Measurements from ENCODE around the gene DAD1. TPM values are rescaled to one million over a fixed set of nuclear protein-coding genes. Genes with fewer than 3 reads are reported as not detected.

Gene DAD1
- total RNA-seq, 1 experiment from 2014 or later, result 258 TPM

- BruUV-seq (replicated peaks), result no TSS peak
- no peak overlapping the region for H3K27ac ChIP-seq (ENCODE audit: low read length)
- no peaks in the 10 kb centered on the region for H3K9me2 ChIP-seq (replicated peaks; ENCODE audit: low read length)
- no peaks in the 10 kb centered on the region for H3K27me3 ChIP-seq (ENCODE audit: low read length)
- peak overlapping the region; percentile 87 for H3K4me2 ChIP-seq (ENCODE audit: low read length)
- H3K36me3 ChIP-seq (ENCODE audit: low read depth, low read length), result no peaks in the 10 kb centered on the region
- POLR2A ChIA-PET (ENCODE audit: unreplicated experiment), result interaction anchor here (1.9 kb wide), 1 partner anchor 8 kb away, joined by 18 read pairs; the partner anchor contains the start of gene DAD1
- intact Hi-C loops (cut with micrococcal nuclease), result loop anchor here (2.0 kb wide), 2 partner anchors 27 to 55 kb away; no protein-coding TSS in a partner anchor
- H3K79me2 ChIP-seq (ENCODE audit: low read length), result peaks cover 16% of the 10 kb centered on the region
- H3K9ac ChIP-seq (ENCODE audit: low read length), result peak overlapping the region; percentile 73
- H2AFZ ChIP-seq (ENCODE audit: low read length), result peak overlapping the region; percentile 97
- CTCF ChIA-PET, result no interaction called here
- TF ChIP-seq, protein P1, sequence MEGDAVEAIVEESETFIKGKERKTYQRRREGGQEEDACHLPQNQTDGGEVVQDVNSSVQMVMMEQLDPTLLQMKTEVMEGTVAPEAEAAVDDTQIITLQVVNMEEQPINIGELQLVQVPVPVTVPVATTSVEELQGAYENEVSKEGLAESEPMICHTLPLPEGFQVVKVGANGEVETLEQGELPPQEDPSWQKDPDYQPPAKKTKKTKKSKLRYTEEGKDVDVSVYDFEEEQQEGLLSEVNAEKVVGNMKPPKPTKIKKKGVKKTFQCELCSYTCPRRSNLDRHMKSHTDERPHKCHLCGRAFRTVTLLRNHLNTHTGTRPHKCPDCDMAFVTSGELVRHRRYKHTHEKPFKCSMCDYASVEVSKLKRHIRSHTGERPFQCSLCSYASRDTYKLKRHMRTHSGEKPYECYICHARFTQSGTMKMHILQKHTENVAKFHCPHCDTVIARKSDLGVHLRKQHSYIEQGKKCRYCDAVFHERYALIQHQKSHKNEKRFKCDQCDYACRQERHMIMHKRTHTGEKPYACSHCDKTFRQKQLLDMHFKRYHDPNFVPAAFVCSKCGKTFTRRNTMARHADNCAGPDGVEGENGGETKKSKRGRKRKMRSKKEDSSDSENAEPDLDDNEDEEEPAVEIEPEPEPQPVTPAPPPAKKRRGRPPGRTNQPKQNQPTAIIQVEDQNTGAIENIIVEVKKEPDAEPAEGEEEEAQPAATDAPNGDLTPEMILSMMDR (conservative IDR thresholded peaks at IDR 0.05; ENCODE audit: low read depth, low read length), result no peak
- no peak for TF ChIP-seq EZH2phosphoT487 (IDR thresholded peaks at IDR 0.05; ENCODE audit: borderline replicate concordance, low read length)
- no peak for TF ChIP-seq EZH2 (IDR thresholded peaks at IDR 0.05; ENCODE audit: low read length, unreplicated experiment)
- no peak for DNase-seq
- peak overlapping the region; percentile 89 for H3K4me3 ChIP-seq (ENCODE audit: low read length)
- peaks cover 5% of the 10 kb centered on the region for H3F3A ChIP-seq (ENCODE audit: low read length, unreplicated experiment)
- H3K4me1 ChIP-seq (ENCODE audit: insufficient read depth, low read length), result peaks cover 44% of the 10 kb centered on the region
- H4K20me1 ChIP-seq (ENCODE audit: low read length), result no peaks in the 10 kb centered on the region
- peak; percentile 7 for ATAC-seq
- no peaks in the 10 kb centered on the region for H3K9me3 ChIP-seq (ENCODE audit: low read length)
Observed at GRCh38 chr14:22597771-22598098, 8.7 kb upstream of the DAD1 start.

DNA sequence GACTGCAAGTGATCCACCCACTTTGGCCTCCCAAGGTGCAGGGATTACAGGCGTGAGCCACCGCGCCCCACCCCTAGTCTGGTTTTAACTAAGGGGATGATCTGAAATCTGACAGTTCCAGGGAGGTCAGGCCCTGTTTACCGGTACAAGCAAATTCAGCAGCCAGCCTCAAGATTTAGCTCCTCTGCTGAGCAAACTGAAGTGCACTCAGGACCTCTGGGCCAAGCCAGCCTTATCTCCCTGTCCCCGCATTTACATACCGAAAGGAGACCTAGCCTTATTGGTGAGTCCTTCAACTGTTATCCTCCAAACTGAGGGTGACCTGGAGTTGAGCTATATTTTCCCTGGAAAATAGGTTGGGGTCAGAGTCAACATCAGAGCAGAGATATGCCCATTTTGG, 8.2 kb upstream of the DAD1 start:
- intact Hi-C loops (cut with micrococcal nuclease), result no loop called here
- Histone ChIP-seq H3K4me2 (ENCODE audit: low read length) (peak overlapping the region; percentile 87), H3K4me1 (ENCODE audit: insufficient read depth, low read length) (peaks cover 39% of the 10 kb centered on the region), H3K4me3 (ENCODE audit: low read length) (peak overlapping the region; percentile 89; the same call in 1 of the 2 replicates), H4K20me1 (ENCODE audit: low read length) (no peaks in the 10 kb centered on the region), H3K9me3 (ENCODE audit: low read length) (no peaks in the 10 kb centered on the region), H3K9me2 (replicated peaks; ENCODE audit: low read length) (no peaks in the 10 kb centered on the region), H3K36me3 (ENCODE audit: low read depth, low read length) (no peaks in the 10 kb centered on the region), H3K27ac (ENCODE audit: low read length) (no peak overlapping the region), H3K9ac (ENCODE audit: low read length) (no peak overlapping the region), H3F3A (ENCODE audit: low read length, unreplicated experiment) (peaks cover under 1% of the 10 kb centered on the region), H2AFZ (ENCODE audit: low read length) (peak overlapping the region; percentile 97), H3K79me2 (ENCODE audit: low read length) (peaks cover 16% of the 10 kb centered on the region), H3K27me3 (ENCODE audit: low read length) (no peaks in the 10 kb centered on the region)
- TF ChIP-seq, protein P1 (conservative IDR thresholded peaks at IDR 0.05; ENCODE audit: low read depth, low read length), result no peak
- TF ChIP-seq EZH2phosphoT487 (IDR thresholded peaks at IDR 0.05; ENCODE audit: borderline replicate concordance, low read length) (no peak), EZH2 (IDR thresholded peaks at IDR 0.05; ENCODE audit: low read length, unreplicated experiment) (no peak)
- ChIA-PET POLR2A (ENCODE audit: unreplicated experiment) (no interaction called here), CTCF (interaction anchor here (0.6 kb wide), 1 partner anchor 30 kb away, joined by 3 read pairs; no protein-coding TSS in a partner anchor)
- BruUV-seq (replicated peaks), result no TSS peak
- ATAC-seq (no peak), DNase-seq (no peak)

- peaks cover 16% of the 10 kb centered on the region for H3K79me2 ChIP-seq (ENCODE audit: low read length)
- H3K4me1 ChIP-seq (ENCODE audit: insufficient read depth, low read length), result peaks cover 31% of the 10 kb centered on the region
- H3K27ac ChIP-seq (ENCODE audit: low read length), result no peak overlapping the region
- no peak for DNase-seq
- no peak overlapping the region for H2AFZ ChIP-seq (ENCODE audit: low read length)
- no peak overlapping the region for H3K9ac ChIP-seq (ENCODE audit: low read length)
- intact Hi-C loops (cut with micrococcal nuclease), result no loop called here
- no peaks in the 10 kb centered on the region for H3F3A ChIP-seq (ENCODE audit: low read length, unreplicated experiment)
- no peak overlapping the region for H3K4me3 ChIP-seq (ENCODE audit: low read length)
- H3K9me3 ChIP-seq (ENCODE audit: low read length), result no peaks in the 10 kb centered on the region
- no peaks in the 10 kb centered on the region for H3K36me3 ChIP-seq (ENCODE audit: low read depth, low read length)
- no peaks in the 10 kb centered on the region for H3K9me2 ChIP-seq (replicated peaks; ENCODE audit: low read length)
- H4K20me1 ChIP-seq (ENCODE audit: low read length), result no peaks in the 10 kb centered on the region
- TF ChIP-seq EZH2 (IDR thresholded peaks at IDR 0.05; ENCODE audit: low read length, unreplicated experiment) (no peak), EZH2phosphoT487 (IDR thresholded peaks at IDR 0.05; ENCODE audit: borderline replicate concordance, low read length) (no peak)
- TF ChIP-seq, protein P1 (conservative IDR thresholded peaks at IDR 0.05; ENCODE audit: low read depth, low read length), result no peak
- ChIA-PET POLR2A (ENCODE audit: unreplicated experiment) (no interaction called here), CTCF (no interaction called here)
- H3K4me2 ChIP-seq (ENCODE audit: low read length), result no peak overlapping the region
- no peaks in the 10 kb centered on the region for H3K27me3 ChIP-seq (ENCODE audit: low read length)
- no TSS peak for BruUV-seq (replicated peaks)
- no peak for ATAC-seq
Observed at GRCh38 chr14:22596354-22596879, 7.4 kb upstream of the DAD1 start.
